ENCODE results near the gene TSPEAR. TPM values are rescaled to one million over a fixed set of nuclear protein-coding genes. Genes with fewer than 3 reads are reported as not detected.
A peak's percentile ranks its signal among the peaks of the same experiment; 100 is the strongest.

Gene TSPEAR
- total and polyA plus RNA-seq, 2 of the 13 experiments (the other 11 are each of a cell fraction or from before 2014, with no cell fraction given), result 0.07 to 0.32 TPM

DNA sequence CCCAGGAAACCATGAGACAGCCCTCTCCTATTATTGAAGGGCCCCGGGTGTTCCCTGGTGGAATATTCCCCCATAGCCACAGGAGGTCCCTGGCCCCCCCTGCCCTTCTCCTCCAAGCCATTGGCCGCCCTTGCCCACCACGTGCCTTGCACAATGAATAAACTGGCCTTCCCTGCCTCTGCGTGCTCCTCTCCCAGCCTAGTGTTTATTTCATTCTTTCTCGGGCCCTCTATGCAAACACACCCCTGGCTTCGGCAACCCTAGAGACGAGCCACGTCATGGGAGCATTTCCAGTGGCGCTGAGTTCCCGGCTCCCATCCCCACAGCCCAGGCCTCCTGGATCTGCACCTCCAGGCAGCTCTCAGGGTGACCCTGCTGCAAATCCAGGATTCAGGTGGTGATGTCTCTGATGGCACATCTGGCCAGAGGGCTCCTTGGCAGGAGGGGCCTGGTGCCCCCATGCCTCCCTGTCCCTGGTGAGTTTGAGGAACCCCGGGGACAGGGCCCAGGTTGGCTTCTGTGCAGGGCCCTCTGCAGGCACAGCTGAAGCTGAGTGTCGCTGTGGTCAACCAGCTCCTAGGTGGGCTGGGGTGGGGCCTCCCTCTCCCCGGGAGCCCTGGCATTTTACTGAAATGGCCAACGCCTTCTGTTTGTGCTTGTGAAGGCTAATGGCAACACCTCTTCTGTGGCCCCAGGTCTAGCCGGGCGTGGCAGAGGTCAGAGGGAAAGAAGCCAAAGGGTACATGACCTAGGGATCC is 8.2 kb downstream of the TSPEAR start (continued):
- TF ChIP-seq, protein P1, sequence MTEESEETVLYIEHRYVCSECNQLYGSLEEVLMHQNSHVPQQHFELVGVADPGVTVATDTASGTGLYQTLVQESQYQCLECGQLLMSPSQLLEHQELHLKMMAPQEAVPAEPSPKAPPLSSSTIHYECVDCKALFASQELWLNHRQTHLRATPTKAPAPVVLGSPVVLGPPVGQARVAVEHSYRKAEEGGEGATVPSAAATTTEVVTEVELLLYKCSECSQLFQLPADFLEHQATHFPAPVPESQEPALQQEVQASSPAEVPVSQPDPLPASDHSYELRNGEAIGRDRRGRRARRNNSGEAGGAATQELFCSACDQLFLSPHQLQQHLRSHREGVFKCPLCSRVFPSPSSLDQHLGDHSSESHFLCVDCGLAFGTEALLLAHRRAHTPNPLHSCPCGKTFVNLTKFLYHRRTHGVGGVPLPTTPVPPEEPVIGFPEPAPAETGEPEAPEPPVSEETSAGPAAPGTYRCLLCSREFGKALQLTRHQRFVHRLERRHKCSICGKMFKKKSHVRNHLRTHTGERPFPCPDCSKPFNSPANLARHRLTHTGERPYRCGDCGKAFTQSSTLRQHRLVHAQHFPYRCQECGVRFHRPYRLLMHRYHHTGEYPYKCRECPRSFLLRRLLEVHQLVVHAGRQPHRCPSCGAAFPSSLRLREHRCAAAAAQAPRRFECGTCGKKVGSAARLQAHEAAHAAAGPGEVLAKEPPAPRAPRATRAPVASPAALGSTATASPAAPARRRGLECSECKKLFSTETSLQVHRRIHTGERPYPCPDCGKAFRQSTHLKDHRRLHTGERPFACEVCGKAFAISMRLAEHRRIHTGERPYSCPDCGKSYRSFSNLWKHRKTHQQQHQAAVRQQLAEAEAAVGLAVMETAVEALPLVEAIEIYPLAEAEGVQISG (CRISPR knock-in tag; IDR thresholded peaks at IDR 0.05), result 0 out of 2 replicates have a peak, but pooled peaks have one; percentile 30
- TF ChIP-seq KLF6 (CRISPR knock-in tag; IDR thresholded peaks at IDR 0.05) (peak; percentile 76; the same call in 1 of the 2 replicates), ZNF251 (CRISPR knock-in tag; IDR thresholded peaks at IDR 0.05) (no peak), ZNF501 (CRISPR knock-in tag; IDR thresholded peaks at IDR 0.05) (peak; percentile 29; the same call in 1 of the 2 replicates), EP300 (IDR thresholded peaks at IDR 0.05; ENCODE audit: low read depth in 2 of 2, low read length in 2 of 2) (no peak; a peak in 1 of 4 replicates), EP300 (CRISPR knock-in tag; IDR thresholded peaks at IDR 0.05; ENCODE audit: borderline replicate concordance) (0 out of 2 replicates have a peak, but pooled peaks have one; percentile 16), MAF1 (CRISPR knock-in tag; IDR thresholded peaks at IDR 0.05; ENCODE audit: borderline replicate concordance) (no peak), ZNF441 (CRISPR knock-in tag; IDR thresholded peaks at IDR 0.05; ENCODE audit: borderline replicate concordance) (peak; percentile 66; the same call in 1 of the 2 replicates), NR2C2 (CRISPR knock-in tag; IDR thresholded peaks at IDR 0.05; ENCODE audit: borderline replicate concordance) (no peak), ZNF607 (CRISPR knock-in tag; IDR thresholded peaks at IDR 0.05; ENCODE audit: borderline replicate concordance) (peak; percentile 87), ZNF724P (CRISPR knock-in tag; IDR thresholded peaks at IDR 0.05; ENCODE audit: borderline replicate concordance) (0 out of 2 replicates have a peak, but pooled peaks have one; percentile 43), PHF5A (CRISPR knock-in tag; IDR thresholded peaks at IDR 0.05; ENCODE audit: low read depth, unreplicated experiment) (no peak), ETV6 (CRISPR knock-in tag; conservative IDR thresholded peaks at IDR 0.05) (no peak), ZNF878 (CRISPR knock-in tag; IDR thresholded peaks at IDR 0.05) (peak; percentile 91; the same call in 1 of the 2 replicates), ZNF446 (CRISPR knock-in tag; IDR thresholded peaks at IDR 0.05) (peak; percentile 50; the same call in 1 of the 2 replicates), ZNF530 (CRISPR knock-in tag; IDR thresholded peaks at IDR 0.05; ENCODE audit: low read depth) (no peak)
- TF ChIP-seq, protein P2, sequence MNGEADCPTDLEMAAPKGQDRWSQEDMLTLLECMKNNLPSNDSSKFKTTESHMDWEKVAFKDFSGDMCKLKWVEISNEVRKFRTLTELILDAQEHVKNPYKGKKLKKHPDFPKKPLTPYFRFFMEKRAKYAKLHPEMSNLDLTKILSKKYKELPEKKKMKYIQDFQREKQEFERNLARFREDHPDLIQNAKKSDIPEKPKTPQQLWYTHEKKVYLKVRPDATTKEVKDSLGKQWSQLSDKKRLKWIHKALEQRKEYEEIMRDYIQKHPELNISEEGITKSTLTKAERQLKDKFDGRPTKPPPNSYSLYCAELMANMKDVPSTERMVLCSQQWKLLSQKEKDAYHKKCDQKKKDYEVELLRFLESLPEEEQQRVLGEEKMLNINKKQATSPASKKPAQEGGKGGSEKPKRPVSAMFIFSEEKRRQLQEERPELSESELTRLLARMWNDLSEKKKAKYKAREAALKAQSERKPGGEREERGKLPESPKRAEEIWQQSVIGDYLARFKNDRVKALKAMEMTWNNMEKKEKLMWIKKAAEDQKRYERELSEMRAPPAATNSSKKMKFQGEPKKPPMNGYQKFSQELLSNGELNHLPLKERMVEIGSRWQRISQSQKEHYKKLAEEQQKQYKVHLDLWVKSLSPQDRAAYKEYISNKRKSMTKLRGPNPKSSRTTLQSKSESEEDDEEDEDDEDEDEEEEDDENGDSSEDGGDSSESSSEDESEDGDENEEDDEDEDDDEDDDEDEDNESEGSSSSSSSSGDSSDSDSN (CRISPR knock-in tag; IDR thresholded peaks at IDR 0.05), result peak; percentile 18; the same call in 1 of the 2 replicates
- TF ChIP-seq, protein P3, sequence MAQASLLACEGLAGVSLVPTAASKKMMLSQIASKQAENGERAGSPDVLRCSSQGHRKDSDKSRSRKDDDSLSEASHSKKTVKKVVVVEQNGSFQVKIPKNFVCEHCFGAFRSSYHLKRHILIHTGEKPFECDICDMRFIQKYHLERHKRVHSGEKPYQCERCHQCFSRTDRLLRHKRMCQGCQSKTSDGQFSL (CRISPR knock-in tag; IDR thresholded peaks at IDR 0.05), result no peak
- TF ChIP-seq, protein P4, sequence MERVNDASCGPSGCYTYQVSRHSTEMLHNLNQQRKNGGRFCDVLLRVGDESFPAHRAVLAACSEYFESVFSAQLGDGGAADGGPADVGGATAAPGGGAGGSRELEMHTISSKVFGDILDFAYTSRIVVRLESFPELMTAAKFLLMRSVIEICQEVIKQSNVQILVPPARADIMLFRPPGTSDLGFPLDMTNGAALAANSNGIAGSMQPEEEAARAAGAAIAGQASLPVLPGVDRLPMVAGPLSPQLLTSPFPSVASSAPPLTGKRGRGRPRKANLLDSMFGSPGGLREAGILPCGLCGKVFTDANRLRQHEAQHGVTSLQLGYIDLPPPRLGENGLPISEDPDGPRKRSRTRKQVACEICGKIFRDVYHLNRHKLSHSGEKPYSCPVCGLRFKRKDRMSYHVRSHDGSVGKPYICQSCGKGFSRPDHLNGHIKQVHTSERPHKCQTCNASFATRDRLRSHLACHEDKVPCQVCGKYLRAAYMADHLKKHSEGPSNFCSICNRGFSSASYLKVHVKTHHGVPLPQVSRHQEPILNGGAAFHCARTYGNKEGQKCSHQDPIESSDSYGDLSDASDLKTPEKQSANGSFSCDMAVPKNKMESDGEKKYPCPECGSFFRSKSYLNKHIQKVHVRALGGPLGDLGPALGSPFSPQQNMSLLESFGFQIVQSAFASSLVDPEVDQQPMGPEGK (CRISPR knock-in tag; IDR thresholded peaks at IDR 0.05), result peak; percentile 41; the same call in 1 of the 2 replicates
- TF ChIP-seq, protein P5, sequence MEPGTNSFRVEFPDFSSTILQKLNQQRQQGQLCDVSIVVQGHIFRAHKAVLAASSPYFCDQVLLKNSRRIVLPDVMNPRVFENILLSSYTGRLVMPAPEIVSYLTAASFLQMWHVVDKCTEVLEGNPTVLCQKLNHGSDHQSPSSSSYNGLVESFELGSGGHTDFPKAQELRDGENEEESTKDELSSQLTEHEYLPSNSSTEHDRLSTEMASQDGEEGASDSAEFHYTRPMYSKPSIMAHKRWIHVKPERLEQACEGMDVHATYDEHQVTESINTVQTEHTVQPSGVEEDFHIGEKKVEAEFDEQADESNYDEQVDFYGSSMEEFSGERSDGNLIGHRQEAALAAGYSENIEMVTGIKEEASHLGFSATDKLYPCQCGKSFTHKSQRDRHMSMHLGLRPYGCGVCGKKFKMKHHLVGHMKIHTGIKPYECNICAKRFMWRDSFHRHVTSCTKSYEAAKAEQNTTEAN (CRISPR knock-in tag; conservative IDR thresholded peaks at IDR 0.05), result 0 out of 2 replicates have a peak, but pooled peaks have one; percentile 24
